HG03045 (cell line): ENCODE results near the gene C7orf25.

Experiments
- ATAC-seq: cut with Tn5 transposase; IDR thresholded peaks from one replicate; pipeline ENCODE4 v1.9.1; 2021; ENCODE audit warnings: mild to moderate bottlenecking, moderate library complexity; ENCODE audit not compliant: unreplicated experiment

C7orf25 gene

GRCh38 chr7:42880392-42880791 is 31.5 kb downstream of the C7orf25 start:
- no peak for ATAC-seq

- ATAC-seq = no peak
Observed at GRCh38 chr7:42878303-42878702, 33.6 kb downstream of the C7orf25 start.

GRCh38 chr7:42877862-42878261 is 34.0 kb downstream of the C7orf25 start:
- ATAC-seq = no peak

- ATAC-seq = peak; percentile 86
Observed at GRCh38 chr7:42876182-42877068, 35.4 kb downstream of the C7orf25 start.

- ATAC-seq = peak; percentile 97
Observed at GRCh38 chr7:42869131-42870020, 42.5 kb downstream of the C7orf25 start.

GRCh38 chr7:42868480-42868879 is 43.4 kb downstream of the C7orf25 start:
- ATAC-seq = no peak
